RWPE2 (cell line): ENCODE data around the gene ARID3C.

Experiments used
- ATAC-seq: fragments of 200-7000 bp; cut with Tn5 transposase; 3 replicates; pipeline ENCODE4 v1.9.1; 2021; ENCODE audit warnings: low read depth
- DNase-seq: peaks from one replicate; pipeline ENCODE4 v3.0.0-alpha.2; 2020; ENCODE audit warnings: low spot score
- H3K27ac ChIP-seq: fragments of 450-650 bp; 2 replicates; pipeline ENCODE4 v1.5.1; 2017; ENCODE audit warnings: mild to moderate bottlenecking; ENCODE audit not compliant: poor library complexity, severe bottlenecking
- H3K27me3 ChIP-seq: fragments of 250-450 bp; sonication (Bioruptor Pico); 2 replicates; pipeline ENCODE4 v1.5.1; 2021; ENCODE audit warnings: mild to moderate bottlenecking, moderate library complexity; ENCODE audit not compliant: insufficient read depth, poor library complexity, severe bottlenecking
- H3K36me3 ChIP-seq: fragments of 250-450 bp; sonication (Bioruptor Pico); 2 replicates; pipeline ENCODE4 v1.5.1; 2020; ENCODE audit warnings: low read depth, mild to moderate bottlenecking, moderate library complexity
- H3K4me1 ChIP-seq: fragments of 250-450 bp; sonication (Bioruptor Pico); 2 replicates; pipeline ENCODE4 v1.5.1; 2021; ENCODE audit warnings: mild to moderate bottlenecking, moderate library complexity; ENCODE audit not compliant: insufficient read depth, poor library complexity, severe bottlenecking
- H3K4me3 ChIP-seq: fragments of 250-450 bp; sonication (Bioruptor Pico); 2 replicates; pipeline ENCODE4 v1.5.1; 2021; ENCODE audit warnings: mild to moderate bottlenecking, moderate library complexity; ENCODE audit not compliant: severe bottlenecking
- H3K9me3 ChIP-seq: fragments of 250-450 bp; sonication (Bioruptor Pico); 2 replicates; pipeline ENCODE4 v1.5.1; 2021; ENCODE audit warnings: mild to moderate bottlenecking, moderate library complexity; ENCODE audit not compliant: severe bottlenecking
- TF ChIP-seq, protein P1 (sequence below): fragments of 450-650 bp; IDR thresholded peaks from one replicate; pipeline ENCODE4 v1.5.1; 2017; ENCODE audit warnings: mild to moderate bottlenecking, moderate library complexity; ENCODE audit not compliant: poor library complexity, severe bottlenecking

The ARID3C gene

GRCh38 chr9:34671307-34671706 lies 42.4 kb upstream of the ARID3C start:
- Histone ChIP-seq H3K4me1 (no peaks in the 10 kb centered on the region), H3K36me3 (no peaks in the 10 kb centered on the region), H3K9me3 (no peaks in the 10 kb centered on the region), H3K27me3 (no peaks in the 10 kb centered on the region), H3K27ac (no peak overlapping the region), H3K4me3 (no peak overlapping the region)
- ATAC-seq, result no peak
- DNase-seq, result no peak
- TF ChIP-seq, protein P1, sequence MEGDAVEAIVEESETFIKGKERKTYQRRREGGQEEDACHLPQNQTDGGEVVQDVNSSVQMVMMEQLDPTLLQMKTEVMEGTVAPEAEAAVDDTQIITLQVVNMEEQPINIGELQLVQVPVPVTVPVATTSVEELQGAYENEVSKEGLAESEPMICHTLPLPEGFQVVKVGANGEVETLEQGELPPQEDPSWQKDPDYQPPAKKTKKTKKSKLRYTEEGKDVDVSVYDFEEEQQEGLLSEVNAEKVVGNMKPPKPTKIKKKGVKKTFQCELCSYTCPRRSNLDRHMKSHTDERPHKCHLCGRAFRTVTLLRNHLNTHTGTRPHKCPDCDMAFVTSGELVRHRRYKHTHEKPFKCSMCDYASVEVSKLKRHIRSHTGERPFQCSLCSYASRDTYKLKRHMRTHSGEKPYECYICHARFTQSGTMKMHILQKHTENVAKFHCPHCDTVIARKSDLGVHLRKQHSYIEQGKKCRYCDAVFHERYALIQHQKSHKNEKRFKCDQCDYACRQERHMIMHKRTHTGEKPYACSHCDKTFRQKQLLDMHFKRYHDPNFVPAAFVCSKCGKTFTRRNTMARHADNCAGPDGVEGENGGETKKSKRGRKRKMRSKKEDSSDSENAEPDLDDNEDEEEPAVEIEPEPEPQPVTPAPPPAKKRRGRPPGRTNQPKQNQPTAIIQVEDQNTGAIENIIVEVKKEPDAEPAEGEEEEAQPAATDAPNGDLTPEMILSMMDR, result no peak

GRCh38 chr9:34669809-34670562 lies 41.1 kb upstream of the ARID3C start:
- Histone ChIP-seq H3K9me3 (no peaks in the 10 kb centered on the region), H3K4me3 (no peak overlapping the region), H3K36me3 (no peaks in the 10 kb centered on the region), H3K27ac (no peak overlapping the region), H3K4me1 (no peaks in the 10 kb centered on the region), H3K27me3 (no peaks in the 10 kb centered on the region)
- ATAC-seq (no peak), DNase-seq (no peak)
- TF ChIP-seq, protein P1, result no peak

- TF ChIP-seq, protein P1, result no peak
- peak overlapping the region; percentile 78 for H3K27ac ChIP-seq
- peaks cover 10% of the 10 kb centered on the region for H3K4me1 ChIP-seq
- ATAC-seq (peak; percentile 78), DNase-seq (peak; percentile 95)
- H3K9me3 ChIP-seq, result no peaks in the 10 kb centered on the region
- H3K4me3 ChIP-seq, result peak overlapping the region; percentile 73
- H3K36me3 ChIP-seq, result no peaks in the 10 kb centered on the region
- H3K27me3 ChIP-seq, result no peaks in the 10 kb centered on the region
Observed at GRCh38 chr9:34665381-34666250, 36.8 kb upstream of the ARID3C start.

GRCh38 chr9:34665067-34665380 lies 36.2 kb upstream of the ARID3C start:
- H3K4me3 ChIP-seq, result peak overlapping the region; percentile 73
- ATAC-seq (no peak; the same call in 2 of the 3 replicates), DNase-seq (peak; percentile 67)
- no peaks in the 10 kb centered on the region for H3K36me3 ChIP-seq
- H3K4me1 ChIP-seq, result peaks cover 10% of the 10 kb centered on the region
- no peaks in the 10 kb centered on the region for H3K27me3 ChIP-seq
- TF ChIP-seq, protein P1, result no peak
- H3K9me3 ChIP-seq, result no peaks in the 10 kb centered on the region
- peak overlapping the region; percentile 78 for H3K27ac ChIP-seq
